Erythroblast (primary cell): Measurements from ENCODE around the gene FOXP1.

Experiments used
- GATA1 ChIP-seq: IDR thresholded peaks from 2 replicates; pipeline ENCODE4 v1.6.1; 2011; ENCODE audit warnings: low read depth, mild to moderate bottlenecking, control low read depth, low read length, moderate library complexity
- POLR2A ChIP-seq: IDR thresholded peaks from 2 replicates; pipeline ENCODE4 v1.6.1; 2011; ENCODE audit warnings: mild to moderate bottlenecking, low read length

- TF ChIP-seq POLR2A (no peak), GATA1 (no peak)
Observed at GRCh38 chr3:71462586-71462985, 120.9 kb downstream of the FOXP1 start.
